Endothelial cell of umbilical vein (primary cell): ENCODE measurements around the gene MFN2. TPM values are rescaled to one million over a fixed set of nuclear protein-coding genes. Genes with fewer than 3 reads are reported as not detected.

ENCODE experiments used
- BruUV-seq: library from RNA; stranded (reverse); fragments of 400-500 nt; replicated peaks from 2 replicates; lab custom pipeline; 2021; lab: Mats Ljungman, UMichigan
- CTCF ChIA-PET: fragments of 300-600, 350-600 bp; sonication (Branson Sonifier 250); formaldehyde crosslinking; loops from one replicate; lab custom pipeline; 2021; ENCODE audit warnings: antibody characterized with exemption, inconsistent platforms; lab: Charles Lee
- POLR2A ChIA-PET: fragments of 300-600, 350-600 bp; sonication (Branson Sonifier 250); formaldehyde crosslinking; loops from one replicate; lab custom pipeline; 2021; ENCODE audit warnings: antibody characterized with exemption, inconsistent platforms; lab: Charles Lee
- DNase-seq: peaks from one replicate; pipeline ENCODE4 v3.0.0-alpha.2; 2011; ENCODE audit warnings: low read depth, low spot score
- FAIRE-seq: peaks from 2 replicates; lab custom pipeline; 2011; peaks lifted over from hg19 to GRCh38; lab: Jason Lieb, UNC
- H2AFZ ChIP-seq: 2 replicates; pipeline ENCODE4 v1.6.0; 2012; ENCODE audit warnings: low read depth, low read length, control low read depth, inconsistent platforms
- H3K27ac ChIP-seq: 2 replicates; pipeline ENCODE4 v1.5.1; 2011; ENCODE audit warnings: low read depth, mild to moderate bottlenecking, control low read depth, low read length, moderate library complexity; ENCODE audit not compliant: insufficient read depth
- H3K27me3 ChIP-seq, 2 experiments: 2 replicates each; pipeline versions ENCODE4 v1.6.0 to v1.6.1; 2011; ENCODE audit warnings: low read length in 2 of 2, mixed read lengths in 1 of 2; ENCODE audit not compliant: control insufficient read depth in 2 of 2, insufficient read depth in 2 of 2
- H3K36me3 ChIP-seq, 2 experiments: 2 replicates in 1 of 2; 3 replicates in 1 of 2; pipeline ENCODE4 v1.5.1; 2011; ENCODE audit warnings: low read length in 2 of 2, mild to moderate bottlenecking in 1 of 2, moderate library complexity in 1 of 2; ENCODE audit not compliant: control insufficient read depth in 2 of 2, insufficient read depth in 2 of 2; ENCODE audit errors: extremely low read depth in 1 of 2
- H3K4me1 ChIP-seq: 3 replicates; pipeline ENCODE4 v1.5.1; 2011; ENCODE audit warnings: mild to moderate bottlenecking, low read length; ENCODE audit not compliant: control insufficient read depth, insufficient read depth; ENCODE audit errors: extremely low read depth
- H3K4me2 ChIP-seq: 2 replicates; pipeline ENCODE4 v1.6.1; 2011; ENCODE audit warnings: low read length, control low read depth, mixed read lengths; ENCODE audit not compliant: insufficient read depth
- H3K4me3 ChIP-seq, 3 experiments: fragments of 200-600 bp in 1 of 3; sonication (generic), shearing (Covaris generic) in 1 of 3; replicated peaks in 1 of 3; 2 replicates each; pipeline ENCODE4 v1.5.1; 2011 to 2016; ENCODE audit warnings: control low read depth in 3 of 3, low read length in 3 of 3, mild to moderate bottlenecking in 2 of 3, inconsistent platforms in 1 of 3, low read depth in 1 of 3, moderate library complexity in 1 of 3; ENCODE audit not compliant: insufficient read depth in 1 of 3
- H3K79me2 ChIP-seq: 2 replicates; pipeline ENCODE4 v1.6.0; 2012; ENCODE audit warnings: low read length, inconsistent platforms; ENCODE audit not compliant: control insufficient read depth, insufficient read depth
- H3K9ac ChIP-seq: replicated peaks from 2 replicates; pipeline ENCODE3; 2011; ENCODE audit warnings: low read length, control low read depth; ENCODE audit not compliant: insufficient read depth; ENCODE audit errors: extremely low read depth
- H3K9me1 ChIP-seq: replicated peaks from 3 replicates; pipeline ENCODE4 v1.6.0; 2011; ENCODE audit warnings: mild to moderate bottlenecking, low read length; ENCODE audit not compliant: control insufficient read depth, insufficient read depth; ENCODE audit errors: extremely low read depth
- H3K9me3 ChIP-seq: replicated peaks from 2 replicates; pipeline ENCODE4 v1.5.1; 2012; ENCODE audit warnings: low read length, inconsistent platforms; ENCODE audit not compliant: control insufficient read depth, insufficient read depth
- H4K20me1 ChIP-seq: replicated peaks from 2 replicates; pipeline ENCODE3; 2011; ENCODE audit warnings: mild to moderate bottlenecking, low read length; ENCODE audit not compliant: control insufficient read depth, insufficient read depth; ENCODE audit errors: extremely low read depth
- CTCF ChIP-seq, 2 donors: IDR thresholded peaks; 1 replicate in 1 of 2; 2 replicates in 1 of 2; pipeline ENCODE4 v1.5.1; 2011; ENCODE audit warnings: low read length in 2 of 2, mild to moderate bottlenecking in 2 of 2, moderate library complexity in 2 of 2, control low read depth in 1 of 2, inconsistent platforms in 1 of 2, low read depth in 1 of 2; ENCODE audit not compliant: insufficient read depth in 1 of 2; ENCODE audit errors: extremely low read depth in 1 of 2
- EZH2 ChIP-seq: IDR thresholded peaks from 2 replicates; pipeline ENCODE4 v1.6.1; 2012; ENCODE audit warnings: borderline replicate concordance, low read depth, mild to moderate bottlenecking, moderate library complexity, low read length, inconsistent platforms; ENCODE audit not compliant: severe bottlenecking
- FOS ChIP-seq: IDR thresholded peaks from 2 replicates; pipeline ENCODE4 v1.6.1; 2011; ENCODE audit warnings: mild to moderate bottlenecking, low read length, moderate library complexity, borderline replicate concordance; ENCODE audit not compliant: insufficient read depth
- GATA2 ChIP-seq: IDR thresholded peaks from 2 replicates; pipeline ENCODE4 v1.7.0; 2011; ENCODE audit warnings: low read depth, mild to moderate bottlenecking, moderate library complexity, mixed read lengths, low read length; ENCODE audit not compliant: insufficient read length, insufficient read depth
- JUN ChIP-seq: IDR thresholded peaks from 2 replicates; pipeline ENCODE4 v1.6.1; 2011; ENCODE audit warnings: borderline replicate concordance, low read depth; ENCODE audit not compliant: insufficient read length, insufficient read depth
- MAX ChIP-seq: IDR thresholded peaks from 2 replicates; pipeline ENCODE4 v1.6.1; 2011; ENCODE audit not compliant: insufficient read depth, insufficient read length
- MYC ChIP-seq: IDR thresholded peaks from one replicate; pipeline ENCODE4 v1.6.1; 2011; ENCODE audit warnings: mild to moderate bottlenecking, low read depth, low read length
- POLR2A ChIP-seq: IDR thresholded peaks from 2 replicates; pipeline ENCODE4 v1.6.1; 2012; ENCODE audit warnings: low read depth, mild to moderate bottlenecking, control low read depth, low read length
- POLR2AphosphoS5 ChIP-seq: IDR thresholded peaks from 2 replicates; pipeline ENCODE4 v1.6.1; 2012; ENCODE audit warnings: low read depth, mild to moderate bottlenecking, control low read depth, low read length, moderate library complexity; ENCODE audit not compliant: insufficient read depth
- dilution Hi-C: fragments of 300-500 bp; cut with MboI; formaldehyde crosslinking; loops from one replicate; pipeline ENCODE4 v1.15.0; 2019; ENCODE audit warnings: low sequenced_read_pairs; ENCODE audit not compliant: extremely low pct_ligation_motif_present
- intact Hi-C: fragments of 100-400 bp; cut with micrococcal nuclease; formaldehyde crosslinking; loops from one replicate; pipeline ENCODE4 v1.10.0; 2022
- polyA plus RNA-seq, 4 experiments: library from polyadenylated mRNA; depleted of rRNA in 3 of 4; stranded (reverse) in 3 of 4; unstranded in 1 of 4; fragments of >200 nt; gene quantifications; 2 replicates each; pipeline versions ENCODE4 v1.2.1 to v1.2.3, GENCODE V29; 2011 to 2012; ENCODE audit warnings: missing spikeins in 1 of 4
- total RNA-seq: library from RNA; stranded (reverse); gene quantifications from 2 replicates; pipeline ENCODE4 v1.2.3, GENCODE V29; 2021

Gene MFN2
- total and polyA plus RNA-seq, 2 donors (not counting 3 experiments of a cell fraction or from before 2014, with no cell fraction given), result 51.4 to 82.4 TPM

GRCh38 chr1:12026586-12026985, 46.3 kb downstream of the MFN2 start:
- H3K4me3 ChIP-seq, result no peak overlapping the region
- FAIRE-seq (no peak), DNase-seq (no peak)
- no peaks in the 10 kb centered on the region for H3K9me1 ChIP-seq
- H3K27me3 ChIP-seq, result no peaks in the 10 kb centered on the region
- H2AFZ ChIP-seq, result no peak overlapping the region
- no peaks in the 10 kb centered on the region for H3K4me1 ChIP-seq
- no peak overlapping the region for H3K27ac ChIP-seq
- H3K4me2 ChIP-seq, result no peak overlapping the region
- dilution Hi-C loops (no loop called here), intact Hi-C loops (no loop called here)
- no peak for TF ChIP-seq POLR2A
- TF ChIP-seq POLR2AphosphoS5, result no peak
- no peak for TF ChIP-seq JUN
- no peak for TF ChIP-seq GATA2
- no peak for TF ChIP-seq FOS
- TF ChIP-seq EZH2, result no peak
- no peak for TF ChIP-seq MAX
- no peak for TF ChIP-seq CTCF (IDR thresholded peaks at IDR 0.05; ENCODE audit: extremely low read depth in 1 of 2, insufficient read depth in 1 of 2, low read depth in 1 of 2, low read length in 2 of 2)
- no peak for TF ChIP-seq MYC
- POLR2A ChIA-PET, result no interaction called here
- no peaks in the 10 kb centered on the region for H3K9me3 ChIP-seq
- peaks cover 1% of the 10 kb centered on the region for H3K79me2 ChIP-seq
- no peak overlapping the region for H3K9ac ChIP-seq
- no peaks in the 10 kb centered on the region for H4K20me1 ChIP-seq
- no TSS peak for BruUV-seq
- peaks cover 2 to 26% of the 10 kb centered on the region in 2 experiments for H3K36me3 ChIP-seq
- CTCF ChIA-PET, result interaction anchor here (1.3 kb wide), 1 partner anchor 11 kb away, joined by 3 read pairs; no protein-coding TSS in a partner anchor
